Activated naive CD8-positive, alpha-beta T cell treated with anti-CD3 and anti-CD28 coated beads, Interleukin-2, amount 50 U/mL, for 24 hours (primary cell): Measurements from ENCODE around the gene F10.

ENCODE experiments used
- ATAC-seq: fragments of 150-1000 bp; cut with Tn5 transposase; one replicate; pipeline ENCODE4 v1.10.0; 2021
- DNase-seq: peaks from one replicate; pipeline ENCODE4 v3.0.0; 2021
- H3K27ac Mint-ChIP-seq: one replicate; pipeline ENCODE4 v1.8.0; 2021; ENCODE audit warnings: mild to moderate bottlenecking, mixed read lengths
- H3K27me3 Mint-ChIP-seq: one replicate; pipeline ENCODE4 v1.8.0; 2021; ENCODE audit warnings: mixed read lengths
- H3K36me3 Mint-ChIP-seq: one replicate; pipeline ENCODE4 v1.8.0; 2021; ENCODE audit warnings: low read depth, mixed read lengths
- H3K4me1 Mint-ChIP-seq: one replicate; pipeline ENCODE4 v1.8.0; 2021; ENCODE audit warnings: mixed read lengths
- H3K4me3 Mint-ChIP-seq: one replicate; pipeline ENCODE4 v1.8.0; 2021; ENCODE audit warnings: mild to moderate bottlenecking, moderate library complexity, mixed read lengths
- H3K9me3 Mint-ChIP-seq: one replicate; pipeline ENCODE4 v1.8.0; 2021; ENCODE audit warnings: mixed read lengths

Gene F10

GRCh38 chr13:113115363-113116205 is 7.0 kb upstream of the F10 start:
- no peak for ATAC-seq
- no peaks in the 10 kb centered on the region for H3K27me3 Mint-ChIP-seq
- no peak for DNase-seq
- H3K27ac Mint-ChIP-seq: no peak overlapping the region
- peaks cover 2% of the 10 kb centered on the region for H3K4me1 Mint-ChIP-seq
- H3K4me3 Mint-ChIP-seq: no peak overlapping the region
- H3K36me3 Mint-ChIP-seq: no peaks in the 10 kb centered on the region
- no peaks in the 10 kb centered on the region for H3K9me3 Mint-ChIP-seq

GRCh38 chr13:113116206-113116800 is 6.3 kb upstream of the F10 start:
- no peaks in the 10 kb centered on the region for H3K9me3 Mint-ChIP-seq
- H3K4me1 Mint-ChIP-seq: no peaks in the 10 kb centered on the region
- ATAC-seq (no peak), DNase-seq (no peak)
- no peak overlapping the region for H3K27ac Mint-ChIP-seq
- H3K4me3 Mint-ChIP-seq: no peak overlapping the region
- no peaks in the 10 kb centered on the region for H3K27me3 Mint-ChIP-seq
- no peaks in the 10 kb centered on the region for H3K36me3 Mint-ChIP-seq

GRCh38 chr13:113116871-113117271 is 5.7 kb upstream of the F10 start:
- H3K36me3 Mint-ChIP-seq: no peaks in the 10 kb centered on the region

GRCh38 chr13:113117335-113117872 is 5.2 kb upstream of the F10 start:
- no peak overlapping the region for H3K4me3 Mint-ChIP-seq
- no peaks in the 10 kb centered on the region for H3K36me3 Mint-ChIP-seq
- H3K27me3 Mint-ChIP-seq: no peaks in the 10 kb centered on the region
- H3K9me3 Mint-ChIP-seq: no peaks in the 10 kb centered on the region
- ATAC-seq (no peak), DNase-seq (no peak)
- no peak overlapping the region for H3K27ac Mint-ChIP-seq
- no peaks in the 10 kb centered on the region for H3K4me1 Mint-ChIP-seq

More at GRCh38 chr13:113116871-113117271, 5.7 kb upstream of the F10 start:
- DNase-seq: no peak
- Mint-ChIP-seq H3K4me1 (no peaks in the 10 kb centered on the region), H3K4me3 (no peak overlapping the region), H3K27ac (no peak overlapping the region), H3K27me3 (no peaks in the 10 kb centered on the region), H3K9me3 (no peaks in the 10 kb centered on the region)
- no peak for ATAC-seq

GRCh38 chr13:113117911-113118260 is 4.7 kb upstream of the F10 start:
- H3K36me3 Mint-ChIP-seq: no peaks in the 10 kb centered on the region

GRCh38 chr13:113118261-113119021 is 4.2 kb upstream of the F10 start:
- Mint-ChIP-seq H3K27me3 (no peaks in the 10 kb centered on the region), H3K36me3 (no peaks in the 10 kb centered on the region), H3K4me1 (no peaks in the 10 kb centered on the region), H3K4me3 (no peak overlapping the region), H3K9me3 (no peaks in the 10 kb centered on the region), H3K27ac (no peak overlapping the region)
- ATAC-seq: no peak
- DNase-seq: no peak

More at GRCh38 chr13:113117911-113118260, 4.7 kb upstream of the F10 start:
- ATAC-seq: no peak
- Mint-ChIP-seq H3K4me1 (no peaks in the 10 kb centered on the region), H3K27me3 (no peaks in the 10 kb centered on the region), H3K27ac (no peak overlapping the region), H3K4me3 (no peak overlapping the region), H3K9me3 (no peaks in the 10 kb centered on the region)
- DNase-seq: no peak

GRCh38 chr13:113119166-113119821 is 3.3 kb upstream of the F10 start:
- Mint-ChIP-seq H3K27ac (no peak overlapping the region), H3K36me3 (no peaks in the 10 kb centered on the region), H3K27me3 (no peaks in the 10 kb centered on the region), H3K4me3 (no peak overlapping the region), H3K4me1 (no peaks in the 10 kb centered on the region), H3K9me3 (no peaks in the 10 kb centered on the region)
- DNase-seq (no peak), ATAC-seq (no peak)

- H3K27me3 Mint-ChIP-seq: no peaks in the 10 kb centered on the region
- ATAC-seq: no peak
Measured at GRCh38 chr13:113119822-113120189, 2.8 kb upstream of the F10 start.

GRCh38 chr13:113120300-113121182 is 2.1 kb upstream of the F10 start:
- Mint-ChIP-seq H3K9me3 (no peaks in the 10 kb centered on the region), H3K4me3 (no peak overlapping the region), H3K27ac (no peak overlapping the region), H3K27me3 (no peaks in the 10 kb centered on the region), H3K4me1 (no peaks in the 10 kb centered on the region), H3K36me3 (no peaks in the 10 kb centered on the region)
- DNase-seq: no peak
- ATAC-seq: no peak

More at GRCh38 chr13:113119822-113120189, 2.8 kb upstream of the F10 start:
- Mint-ChIP-seq H3K9me3 (no peaks in the 10 kb centered on the region), H3K4me3 (no peak overlapping the region), H3K36me3 (no peaks in the 10 kb centered on the region), H3K4me1 (no peaks in the 10 kb centered on the region), H3K27ac (no peak overlapping the region)
- DNase-seq: no peak

- Mint-ChIP-seq H3K4me1 (no peaks in the 10 kb centered on the region), H3K27ac (no peak overlapping the region), H3K4me3 (no peak overlapping the region), H3K36me3 (no peaks in the 10 kb centered on the region), H3K27me3 (peaks cover 2% of the 10 kb centered on the region), H3K9me3 (no peaks in the 10 kb centered on the region)
- no peak for ATAC-seq
- no peak for DNase-seq
Measured at GRCh38 chr13:113121183-113121927, 1.2 kb upstream of the F10 start.

GRCh38 chr13:113121928-113122471 is 599 bp upstream of the F10 start:
- H3K4me3 Mint-ChIP-seq: no peak overlapping the region
- ATAC-seq (no peak), DNase-seq (no peak)
- peaks cover 7% of the 10 kb centered on the region for H3K27me3 Mint-ChIP-seq
- H3K9me3 Mint-ChIP-seq: no peaks in the 10 kb centered on the region
- no peaks in the 10 kb centered on the region for H3K4me1 Mint-ChIP-seq
- H3K27ac Mint-ChIP-seq: no peak overlapping the region
- H3K36me3 Mint-ChIP-seq: no peaks in the 10 kb centered on the region

- DNase-seq (no peak), ATAC-seq (no peak)
- no peaks in the 10 kb centered on the region for H3K4me1 Mint-ChIP-seq
- peaks cover 17% of the 10 kb centered on the region for H3K27me3 Mint-ChIP-seq
- H3K27ac Mint-ChIP-seq: no peak overlapping the region
- H3K36me3 Mint-ChIP-seq: no peaks in the 10 kb centered on the region
- H3K4me3 Mint-ChIP-seq: no peak overlapping the region
- no peaks in the 10 kb centered on the region for H3K9me3 Mint-ChIP-seq
Measured at GRCh38 chr13:113123226-113124201, 915 bp downstream of the F10 start.
